HL-60 (cell line): ENCODE data around the gene SCN3B.
A peak's percentile ranks its signal among the peaks of the same experiment; 100 is the strongest.

Experiments used
- DNase-seq, 2 experiments: peaks; one replicate each; pipeline ENCODE4 v3.0.0-alpha.2; 2010 to 2020; ENCODE audit warnings: low read depth in 1 of 2, low spot score in 1 of 2
- H3K27ac ChIP-seq: fragments of 250-450 bp; sonication (Bioruptor Pico); replicated peaks from 2 replicates; pipeline ENCODE4 v1.5.1; 2020; ENCODE audit warnings: mild to moderate bottlenecking, moderate library complexity
- H3K27me3 ChIP-seq: fragments of 250-450 bp; sonication (Bioruptor Pico); 2 replicates; pipeline ENCODE4 v1.5.1; 2021; ENCODE audit warnings: mild to moderate bottlenecking, moderate library complexity; ENCODE audit not compliant: insufficient read depth, poor library complexity, severe bottlenecking
- H3K4me3 ChIP-seq: replicated peaks from 2 replicates; pipeline ENCODE4 v1.5.1; 2011; ENCODE audit warnings: mild to moderate bottlenecking, control low read depth, low read length; ENCODE audit not compliant: insufficient read depth
- CTCF ChIP-seq: IDR thresholded peaks from one replicate; pipeline ENCODE4 v1.5.1; 2011; ENCODE audit warnings: low read length, control low read depth, inconsistent platforms; ENCODE audit not compliant: insufficient read depth
- GABPA ChIP-seq: IDR thresholded peaks from 2 replicates; pipeline ENCODE4 v1.6.1; 2012; ENCODE audit warnings: low read depth
- POLR2AphosphoS5 ChIP-seq: IDR thresholded peaks from 2 replicates; pipeline ENCODE4 v1.6.1; 2012; ENCODE audit warnings: low read depth
- SPI1 ChIP-seq: IDR thresholded peaks from 2 replicates; pipeline ENCODE4 v1.6.1; 2012; ENCODE audit warnings: low read depth, mild to moderate bottlenecking, borderline replicate concordance
- TF ChIP-seq, protein P1 (sequence below): IDR thresholded peaks from 2 replicates; pipeline ENCODE4 v1.6.1; 2012; ENCODE audit warnings: low read depth; ENCODE audit not compliant: insufficient replicate concordance

Gene SCN3B

DNA sequence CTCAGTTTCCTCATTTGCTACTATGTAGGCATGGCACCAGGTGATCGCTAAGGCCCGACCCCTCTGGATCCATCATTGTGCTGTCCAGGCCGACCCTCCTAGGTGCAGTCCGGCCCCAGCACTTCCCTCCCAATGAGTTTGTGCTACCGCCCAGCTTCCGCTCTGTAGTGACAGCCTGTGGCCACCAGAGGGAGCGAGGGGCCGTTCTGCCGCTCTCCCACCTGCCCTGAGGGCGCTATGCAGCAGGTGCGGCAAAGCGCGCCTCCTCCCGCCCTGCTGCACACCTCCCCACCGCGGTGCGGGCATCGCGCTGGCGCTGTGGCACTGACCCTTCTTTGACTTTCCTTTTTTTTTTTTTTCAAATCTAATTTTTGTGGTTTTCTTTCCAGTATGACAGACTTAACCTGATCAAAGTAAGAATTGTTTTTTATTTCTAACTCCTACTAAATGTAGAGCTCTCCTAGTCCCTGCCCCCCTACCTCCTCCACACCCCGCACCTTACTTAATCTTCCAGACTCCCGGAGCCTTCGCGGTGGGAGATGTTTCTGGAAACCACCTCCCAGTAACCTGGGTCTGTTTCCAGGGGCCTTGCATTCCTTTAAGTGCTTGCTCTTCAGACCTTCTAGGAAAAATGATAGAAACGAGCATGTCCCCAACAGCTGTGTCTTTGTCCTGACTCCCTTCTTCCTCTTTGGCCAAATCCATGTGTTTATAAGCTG, 73.7 kb downstream of the SCN3B start:
- TF ChIP-seq GABPA (no peak), CTCF (peak; percentile 52), SPI1 (peak; percentile 58; the same call in 1 of the 2 replicates)
- H3K4me3 ChIP-seq, result no peak overlapping the region
- H3K27ac ChIP-seq, result 0 out of 2 replicates have a peak overlapping the region, but pooled peaks have one; percentile 3
- DNase-seq, result peak; percentile 45 to 58
- H3K27me3 ChIP-seq, result no peaks in the 10 kb centered on the region

GRCh38 chr11:123580137-123580536, 74.3 kb downstream of the SCN3B start:
- Histone ChIP-seq H3K4me3 (no peak overlapping the region), H3K27me3 (no peaks in the 10 kb centered on the region), H3K27ac (no peak overlapping the region)
- TF ChIP-seq CTCF (no peak), POLR2AphosphoS5 (no peak), GABPA (no peak), SPI1 (no peak)
- TF ChIP-seq, protein P1, sequence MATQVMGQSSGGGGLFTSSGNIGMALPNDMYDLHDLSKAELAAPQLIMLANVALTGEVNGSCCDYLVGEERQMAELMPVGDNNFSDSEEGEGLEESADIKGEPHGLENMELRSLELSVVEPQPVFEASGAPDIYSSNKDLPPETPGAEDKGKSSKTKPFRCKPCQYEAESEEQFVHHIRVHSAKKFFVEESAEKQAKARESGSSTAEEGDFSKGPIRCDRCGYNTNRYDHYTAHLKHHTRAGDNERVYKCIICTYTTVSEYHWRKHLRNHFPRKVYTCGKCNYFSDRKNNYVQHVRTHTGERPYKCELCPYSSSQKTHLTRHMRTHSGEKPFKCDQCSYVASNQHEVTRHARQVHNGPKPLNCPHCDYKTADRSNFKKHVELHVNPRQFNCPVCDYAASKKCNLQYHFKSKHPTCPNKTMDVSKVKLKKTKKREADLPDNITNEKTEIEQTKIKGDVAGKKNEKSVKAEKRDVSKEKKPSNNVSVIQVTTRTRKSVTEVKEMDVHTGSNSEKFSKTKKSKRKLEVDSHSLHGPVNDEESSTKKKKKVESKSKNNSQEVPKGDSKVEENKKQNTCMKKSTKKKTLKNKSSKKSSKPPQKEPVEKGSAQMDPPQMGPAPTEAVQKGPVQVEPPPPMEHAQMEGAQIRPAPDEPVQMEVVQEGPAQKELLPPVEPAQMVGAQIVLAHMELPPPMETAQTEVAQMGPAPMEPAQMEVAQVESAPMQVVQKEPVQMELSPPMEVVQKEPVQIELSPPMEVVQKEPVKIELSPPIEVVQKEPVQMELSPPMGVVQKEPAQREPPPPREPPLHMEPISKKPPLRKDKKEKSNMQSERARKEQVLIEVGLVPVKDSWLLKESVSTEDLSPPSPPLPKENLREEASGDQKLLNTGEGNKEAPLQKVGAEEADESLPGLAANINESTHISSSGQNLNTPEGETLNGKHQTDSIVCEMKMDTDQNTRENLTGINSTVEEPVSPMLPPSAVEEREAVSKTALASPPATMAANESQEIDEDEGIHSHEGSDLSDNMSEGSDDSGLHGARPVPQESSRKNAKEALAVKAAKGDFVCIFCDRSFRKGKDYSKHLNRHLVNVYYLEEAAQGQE, result no peak
- no peak for DNase-seq

- Histone ChIP-seq H3K27me3 (no peaks in the 10 kb centered on the region), H3K27ac (no peak overlapping the region), H3K4me3 (no peak overlapping the region)
- TF ChIP-seq CTCF (no peak), GABPA (no peak), SPI1 (no peak), POLR2AphosphoS5 (no peak)
- TF ChIP-seq, protein P1, result no peak
- no peak for DNase-seq
Observed at GRCh38 chr11:123579482-123579812, 75.0 kb downstream of the SCN3B start.
